Cerebellar cortex (tissue), 1 donor: Measurements from ENCODE around the gene IPCEF1.
"Not testable (repeated sequence)": the region's sequence is repeated elsewhere in the genome, so short reads cannot be mapped to it uniquely, and the experiment has no call there.

Source experiments
- DNase-seq: peaks from one replicate; pipeline ENCODE4 v3.0.0-alpha.2; 2015; ENCODE audit warnings: low spot score

IPCEF1 gene

GRCh38 chr6:154334147-154334546, 22.5 kb downstream of the IPCEF1 start:
- not testable (repeated sequence) for DNase-seq

- DNase-seq: no peak
These were observed 24.9 kb downstream of the IPCEF1 start for GRCh38 chr6:154331750-154332149.

GRCh38 chr6:154329350-154330170, 27.0 kb downstream of the IPCEF1 start:
- DNase-seq: no peak

GRCh38 chr6:154327313-154327712, 29.3 kb downstream of the IPCEF1 start:
- not testable (repeated sequence) for DNase-seq

DNA sequence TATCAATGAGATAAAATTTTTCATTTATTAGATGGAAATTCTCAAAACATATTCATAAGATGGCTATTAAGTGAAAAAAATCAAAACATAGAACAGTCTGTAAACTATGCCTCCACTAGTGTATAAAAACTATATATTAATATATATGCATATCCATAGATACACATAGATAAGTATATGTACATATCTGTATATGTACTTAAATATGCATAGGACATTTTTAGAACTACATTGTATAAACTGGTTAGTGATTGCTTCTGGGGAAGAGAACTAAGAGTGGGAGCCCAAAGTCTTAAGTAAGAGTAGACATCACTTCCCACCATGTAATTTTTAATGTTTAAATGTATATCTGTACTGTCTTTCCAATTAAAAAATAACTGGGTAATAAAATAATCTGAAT, 31.5 kb downstream of the IPCEF1 start:
- no peak for DNase-seq

- DNase-seq: no peak
These were observed 36.4 kb downstream of the IPCEF1 start for GRCh38 chr6:154320181-154320580.

- no peak for DNase-seq
These were observed 37.3 kb downstream of the IPCEF1 start for GRCh38 chr6:154319231-154319858.

DNA sequence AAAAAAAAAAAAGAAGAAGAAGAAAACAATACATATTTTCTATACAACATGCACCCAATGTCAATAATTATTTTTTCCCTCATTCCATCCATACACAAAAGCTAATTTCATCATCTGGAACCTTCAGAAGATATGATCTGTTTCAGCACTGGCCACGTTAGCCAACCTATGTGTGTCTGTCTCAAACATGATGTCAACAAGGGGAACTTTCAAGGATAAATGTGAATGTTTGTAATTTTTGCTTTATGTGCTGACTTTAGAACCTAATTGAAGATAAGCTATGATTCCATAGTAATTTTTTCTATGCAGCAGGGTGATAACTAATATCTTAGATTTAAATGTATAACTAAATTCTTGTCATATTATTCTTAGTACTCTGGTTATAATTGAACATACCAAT, 37.9 kb downstream of the IPCEF1 start:
- no peak for DNase-seq

- no peak for DNase-seq
These were observed 40.5 kb downstream of the IPCEF1 start for GRCh38 chr6:154316131-154316530.

DNA sequence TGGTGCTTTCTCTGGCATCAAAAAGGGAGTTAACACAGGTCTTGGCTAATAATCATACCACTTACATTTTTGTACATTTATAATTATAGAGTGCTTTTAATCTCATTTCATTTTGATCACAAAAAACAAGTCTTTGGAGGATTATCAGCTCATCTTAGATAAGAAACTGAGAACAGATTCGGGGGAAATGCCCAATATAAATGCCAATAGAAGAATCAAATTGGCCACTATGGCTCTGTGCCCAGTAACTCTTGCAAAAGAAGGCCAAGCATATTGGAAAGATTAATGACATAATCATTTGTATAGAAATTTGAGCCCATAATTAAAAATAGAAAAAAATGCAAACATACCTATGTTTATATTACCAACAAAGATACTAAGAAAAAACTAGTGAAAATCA, 42.5 kb downstream of the IPCEF1 start:
- no peak for DNase-seq

- DNase-seq: no peak
These were observed 47.6 kb downstream of the IPCEF1 start for GRCh38 chr6:154308986-154309385.

GRCh38 chr6:154307696-154308425, 48.7 kb downstream of the IPCEF1 start:
- DNase-seq: no peak

DNA sequence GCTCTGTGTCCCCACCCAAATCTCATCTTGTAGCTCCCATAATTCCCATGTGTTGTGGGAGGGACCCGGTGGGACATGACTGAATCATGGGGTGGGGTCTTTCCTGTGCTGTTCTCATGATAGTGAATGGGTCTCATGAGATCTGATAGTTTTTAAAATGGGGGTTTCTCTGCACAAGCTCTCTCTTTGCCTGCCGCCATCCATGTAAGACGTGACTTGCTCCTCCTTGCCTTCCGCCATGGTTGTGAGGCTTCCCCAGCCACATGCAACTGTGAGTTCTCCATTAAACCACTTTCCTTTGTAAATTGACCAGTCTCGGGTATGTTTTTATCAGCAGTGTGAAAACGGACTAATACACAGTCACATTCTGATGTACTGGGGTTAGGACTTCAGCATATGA, 49.5 kb downstream of the IPCEF1 start:
- DNase-seq: not testable (repeated sequence)

GRCh38 chr6:154306696-154307095, 49.9 kb downstream of the IPCEF1 start:
- DNase-seq: no peak

GRCh38 chr6:154304191-154304590, 52.4 kb downstream of the IPCEF1 start:
- DNase-seq: no peak

GRCh38 chr6:154303642-154304041, 53.0 kb downstream of the IPCEF1 start:
- not testable (repeated sequence) for DNase-seq

DNA sequence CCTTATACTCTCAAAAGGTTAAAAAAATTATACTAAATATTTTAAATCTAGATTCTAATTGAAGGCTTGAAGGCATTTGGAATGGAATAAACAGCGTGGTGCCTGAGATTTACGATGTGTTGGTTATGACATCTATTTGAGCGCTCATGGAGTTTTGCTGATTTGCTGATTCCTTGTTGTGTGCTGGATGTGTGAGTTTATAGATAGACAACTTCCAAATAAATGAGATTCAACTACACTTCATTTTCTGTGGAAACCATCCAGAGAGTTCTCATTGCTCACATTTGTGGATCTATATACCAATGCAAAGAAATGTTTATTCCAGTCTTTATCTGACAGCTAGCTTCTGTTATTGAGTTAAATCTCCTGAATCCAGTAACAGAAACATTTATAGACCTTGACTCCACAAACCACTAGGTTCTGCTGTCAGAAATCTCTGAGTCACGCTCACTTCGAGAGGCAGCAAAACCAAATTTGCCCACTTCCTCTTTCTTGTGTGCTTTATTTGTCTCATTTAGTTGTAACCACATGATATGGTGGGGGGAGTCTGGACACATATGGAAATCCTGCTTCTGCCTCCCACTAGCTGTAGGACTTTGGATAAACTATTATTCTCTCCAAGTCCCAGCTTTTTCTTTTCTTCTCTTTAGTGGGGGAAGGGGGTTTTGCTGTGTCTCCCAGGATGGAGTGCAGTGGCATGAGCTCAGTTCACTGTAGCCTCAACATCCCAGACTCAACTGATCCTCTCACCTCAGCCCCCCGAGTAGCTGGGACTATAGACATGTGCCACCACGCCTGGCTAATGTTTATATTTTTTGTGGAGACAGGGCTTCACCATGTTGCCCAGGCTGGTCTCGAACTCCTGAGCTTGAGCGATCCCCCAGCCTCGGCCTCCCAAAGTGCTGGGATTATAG, 54.5 kb downstream of the IPCEF1 start:
- DNase-seq: no peak

DNA sequence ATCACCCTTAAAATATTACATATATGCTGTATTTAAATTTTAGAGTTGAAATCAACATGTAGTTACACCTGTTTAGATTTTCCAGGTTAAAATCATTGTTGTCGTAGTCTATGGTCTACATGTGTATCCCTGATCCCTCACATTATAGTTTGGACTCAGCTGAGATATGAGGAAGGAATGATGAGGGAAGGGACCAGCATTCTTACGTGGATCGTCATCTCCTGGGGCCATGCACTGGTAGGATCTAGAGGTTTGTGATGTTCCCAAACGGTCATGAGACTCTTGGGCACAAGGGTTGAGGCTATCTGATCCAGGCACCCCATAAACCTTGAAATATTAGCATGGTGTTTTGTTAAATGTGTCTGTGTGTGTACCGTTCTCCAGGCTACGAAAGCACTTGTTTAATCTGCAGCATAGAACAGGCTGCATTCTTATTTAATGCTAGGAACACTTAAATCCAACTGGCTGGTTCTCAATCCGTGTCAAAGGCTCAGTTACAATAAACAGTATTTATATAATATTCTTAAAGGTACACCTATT, 55.4 kb downstream of the IPCEF1 start:
- no peak for DNase-seq

DNA sequence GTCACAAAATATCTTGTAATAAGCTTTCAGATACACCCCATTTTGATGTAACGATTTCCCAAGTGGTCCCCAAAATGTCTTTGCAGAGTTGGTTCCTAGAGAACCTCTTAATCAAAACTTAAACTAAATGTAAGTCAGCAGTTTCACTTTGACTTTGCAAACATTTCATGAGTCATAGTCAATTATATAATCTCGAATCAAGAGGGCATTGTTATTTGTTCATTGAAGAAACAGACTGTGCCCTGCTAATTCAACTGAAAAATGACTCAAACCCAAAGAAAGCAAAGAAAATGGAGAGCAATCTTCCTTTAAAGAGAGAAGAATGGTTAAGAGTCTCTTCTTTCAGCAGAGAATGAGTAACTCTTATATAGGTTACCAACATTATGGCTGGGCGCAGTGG, 58.3 kb downstream of the IPCEF1 start:
- DNase-seq: no peak

GRCh38 chr6:154297721-154298120, 58.9 kb downstream of the IPCEF1 start:
- no peak for DNase-seq

GRCh38 chr6:154297210-154297609, 59.4 kb downstream of the IPCEF1 start:
- no peak for DNase-seq

DNA sequence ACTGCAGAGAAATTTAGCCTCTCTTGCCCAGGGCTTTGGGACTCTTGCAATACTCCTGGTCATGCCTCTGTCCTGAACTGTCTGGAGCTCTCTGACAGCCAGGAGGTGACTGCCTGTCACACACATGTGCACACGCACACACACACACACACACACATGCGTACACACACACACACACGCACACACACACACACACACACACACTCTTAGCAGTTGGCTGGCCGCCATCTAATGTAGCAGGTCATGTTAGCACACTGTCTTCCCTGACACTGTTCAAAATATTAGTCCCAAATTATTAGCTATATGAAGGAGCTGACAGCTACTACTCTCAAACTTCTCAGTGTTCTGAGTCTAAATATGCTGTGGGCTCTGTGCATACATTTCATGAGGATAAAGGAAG, 60.9 kb downstream of the IPCEF1 start:
- no peak for DNase-seq
